Measurements from ENCODE around the gene PACSIN2. TPM values are rescaled to one million over a fixed set of nuclear protein-coding genes. Genes with fewer than 3 reads are reported as not detected.

Gene PACSIN2
- total RNA-seq, 4 donors from 2014 or later: 73.1 to 171 (median 107) TPM

- H3K36me3 ChIP-seq: no peaks in the 10 kb centered on the region
- H3K4me3 ChIP-seq: no peak overlapping the region
- no peaks in the 10 kb centered on the region for H3K27me3 ChIP-seq
- no peaks in the 10 kb centered on the region for H3K9me3 ChIP-seq
- H3K4me1 ChIP-seq: peaks cover 5 to 98% (median 52%) of the 10 kb centered on the region in 3 donors
- 79 to 90% methylated on average over 8 to 9 of the region's 9 CpGs for WGBS, 2 donors (ENCODE audit: low coverage in 1 of 2)
- peak overlapping the region in 3 of 4 donors; percentile 66 to 70 (median 70) for H3K27ac ChIP-seq
- no peak for ATAC-seq
- TF ChIP-seq POLR2AphosphoS5 (IDR thresholded peaks at IDR 0.05) (no peak), EP300 (IDR thresholded peaks at IDR 0.05) (no peak)
Observed at GRCh38 chr22:42945027-42945426, 69.9 kb downstream of the PACSIN2 start.

DNA sequence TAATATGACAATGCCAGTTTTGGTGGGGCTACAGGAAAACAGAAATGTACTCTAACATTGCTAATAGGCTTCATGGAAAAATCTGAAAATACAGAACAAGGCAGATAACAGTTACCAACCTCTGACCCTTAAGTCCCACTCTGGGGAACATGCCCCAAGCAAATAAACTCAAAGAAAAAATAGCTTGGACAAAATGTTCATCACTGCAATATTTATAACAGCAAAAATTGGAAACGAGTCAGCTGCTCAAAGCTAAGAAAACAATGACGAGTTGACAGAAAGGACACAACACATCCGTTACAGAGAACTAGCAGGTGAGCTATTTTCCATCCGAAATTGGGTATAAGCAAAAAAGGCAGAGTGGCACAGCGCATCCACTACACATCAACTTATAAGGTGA is 70.5 kb downstream of the PACSIN2 start:
- Histone ChIP-seq H3K9me3 (no peaks in the 10 kb centered on the region), H3K27me3 (no peaks in the 10 kb centered on the region), H3K4me1 (peaks cover 11 to 98% (median 58%) of the 10 kb centered on the region in 3 donors), H3K4me3 (no peak overlapping the region), H3K36me3 (no peaks in the 10 kb centered on the region), H3K27ac (peak overlapping the region in 3 of 4 donors; percentile 70 to 97 (median 74))
- WGBS, 2 donors (ENCODE audit: low coverage in 1 of 2): 47 to 48% methylated on average over 5 of the region's 5 CpGs
- no peak for ATAC-seq
- no peak for TF ChIP-seq EP300 (IDR thresholded peaks at IDR 0.05)
- no peak for TF ChIP-seq POLR2AphosphoS5 (IDR thresholded peaks at IDR 0.05)
- TF ChIP-seq, protein P1, sequence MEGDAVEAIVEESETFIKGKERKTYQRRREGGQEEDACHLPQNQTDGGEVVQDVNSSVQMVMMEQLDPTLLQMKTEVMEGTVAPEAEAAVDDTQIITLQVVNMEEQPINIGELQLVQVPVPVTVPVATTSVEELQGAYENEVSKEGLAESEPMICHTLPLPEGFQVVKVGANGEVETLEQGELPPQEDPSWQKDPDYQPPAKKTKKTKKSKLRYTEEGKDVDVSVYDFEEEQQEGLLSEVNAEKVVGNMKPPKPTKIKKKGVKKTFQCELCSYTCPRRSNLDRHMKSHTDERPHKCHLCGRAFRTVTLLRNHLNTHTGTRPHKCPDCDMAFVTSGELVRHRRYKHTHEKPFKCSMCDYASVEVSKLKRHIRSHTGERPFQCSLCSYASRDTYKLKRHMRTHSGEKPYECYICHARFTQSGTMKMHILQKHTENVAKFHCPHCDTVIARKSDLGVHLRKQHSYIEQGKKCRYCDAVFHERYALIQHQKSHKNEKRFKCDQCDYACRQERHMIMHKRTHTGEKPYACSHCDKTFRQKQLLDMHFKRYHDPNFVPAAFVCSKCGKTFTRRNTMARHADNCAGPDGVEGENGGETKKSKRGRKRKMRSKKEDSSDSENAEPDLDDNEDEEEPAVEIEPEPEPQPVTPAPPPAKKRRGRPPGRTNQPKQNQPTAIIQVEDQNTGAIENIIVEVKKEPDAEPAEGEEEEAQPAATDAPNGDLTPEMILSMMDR (IDR thresholded peaks at IDR 0.05): no peak
- TF ChIP-seq POLR2A (IDR thresholded peaks at IDR 0.05): no peak

DNA sequence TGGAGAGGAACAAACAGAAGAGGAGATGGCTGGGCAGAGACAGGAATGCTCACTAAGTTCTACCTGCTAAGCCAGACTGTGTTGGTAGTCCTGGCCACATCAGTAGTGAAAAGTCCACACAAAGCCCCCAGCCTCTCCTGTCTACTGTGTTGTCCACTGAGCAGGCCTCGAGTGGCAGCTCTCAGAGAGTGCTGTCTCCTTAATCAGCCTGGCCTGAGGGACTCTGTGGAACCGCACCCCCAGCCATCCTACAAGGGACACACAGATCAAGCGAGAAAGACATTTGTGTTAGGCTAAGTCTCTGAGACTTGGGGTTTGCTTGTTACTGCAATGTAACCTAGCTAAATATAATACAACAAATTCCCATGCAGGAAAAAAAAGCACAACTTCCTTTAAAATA is 71.0 kb downstream of the PACSIN2 start:
- TF ChIP-seq, protein P1 (IDR thresholded peaks at IDR 0.05): no peak
- TF ChIP-seq EP300 (IDR thresholded peaks at IDR 0.05) (no peak), POLR2A (IDR thresholded peaks at IDR 0.05) (no peak), POLR2AphosphoS5 (IDR thresholded peaks at IDR 0.05) (no peak)
- Histone ChIP-seq H3K36me3 (no peaks in the 10 kb centered on the region), H3K27me3 (no peaks in the 10 kb centered on the region), H3K4me1 (peaks cover 14 to 98% (median 55%) of the 10 kb centered on the region in 3 donors), H3K27ac (peak overlapping the region; percentile 32 to 97 (median 66)), H3K9me3 (no peaks in the 10 kb centered on the region), H3K4me3 (no peak overlapping the region)
- WGBS, 2 donors (ENCODE audit: low coverage in 1 of 2): 60 to 92% methylated on average over 1 to 2 of the region's 3 CpGs
- no peak for ATAC-seq

- no peak for ATAC-seq
- Histone ChIP-seq H3K27ac (peak overlapping the region in 3 of 4 donors; percentile 43 to 97 (median 74)), H3K9me3 (no peaks in the 10 kb centered on the region), H3K27me3 (no peaks in the 10 kb centered on the region), H3K4me3 (no peak overlapping the region), H3K36me3 (no peaks in the 10 kb centered on the region), H3K4me1 (peaks cover 24 to 98% (median 56%) of the 10 kb centered on the region in 3 donors)
- TF ChIP-seq POLR2A (IDR thresholded peaks at IDR 0.05) (no peak), EP300 (IDR thresholded peaks at IDR 0.05) (no peak), POLR2AphosphoS5 (IDR thresholded peaks at IDR 0.05) (no peak)
- TF ChIP-seq, protein P1 (IDR thresholded peaks at IDR 0.05): no peak
- 44 to 45% methylated on average over 2 of the region's 2 CpGs for WGBS, 2 donors (ENCODE audit: low coverage in 1 of 2)
Observed at GRCh38 chr22:42942351-42942750, 72.6 kb downstream of the PACSIN2 start.

- H3K36me3 ChIP-seq: no peaks in the 10 kb centered on the region
- peaks cover 34 to 98% (median 57%) of the 10 kb centered on the region in 3 donors for H3K4me1 ChIP-seq
- no peak overlapping the region for H3K4me3 ChIP-seq
- ATAC-seq: peak; percentile 21
- TF ChIP-seq, protein P1 (IDR thresholded peaks at IDR 0.05): no peak
- TF ChIP-seq POLR2AphosphoS5 (IDR thresholded peaks at IDR 0.05): peak; percentile 84
- TF ChIP-seq POLR2A (IDR thresholded peaks at IDR 0.05): no peak
- whole genome bisulfite sequencing, 2 donors (ENCODE audit: low coverage in 1 of 2): 20 to 28% methylated on average over 8 to 11 of the region's 12 CpGs
- no peaks in the 10 kb centered on the region for H3K9me3 ChIP-seq
- peak overlapping the region; percentile 96 to 98 (median 96) for H3K27ac ChIP-seq
- no peaks in the 10 kb centered on the region for H3K27me3 ChIP-seq
Observed at GRCh38 chr22:42939941-42940653, 74.9 kb downstream of the PACSIN2 start.

Measured in gastroesophageal sphincter (tissue), 4 donors.